Inferior parietal cortex (tissue), 1 donor: ENCODE data around the gene TRIM31.
A peak's percentile ranks its signal among the peaks of the same experiment; 100 is the strongest.

Experiments
- DNase-seq: peaks from one replicate; pipeline ENCODE4 v3.0.0-alpha.2; 2016; ENCODE audit errors: extremely low spot score

The TRIM31 gene

DNA sequence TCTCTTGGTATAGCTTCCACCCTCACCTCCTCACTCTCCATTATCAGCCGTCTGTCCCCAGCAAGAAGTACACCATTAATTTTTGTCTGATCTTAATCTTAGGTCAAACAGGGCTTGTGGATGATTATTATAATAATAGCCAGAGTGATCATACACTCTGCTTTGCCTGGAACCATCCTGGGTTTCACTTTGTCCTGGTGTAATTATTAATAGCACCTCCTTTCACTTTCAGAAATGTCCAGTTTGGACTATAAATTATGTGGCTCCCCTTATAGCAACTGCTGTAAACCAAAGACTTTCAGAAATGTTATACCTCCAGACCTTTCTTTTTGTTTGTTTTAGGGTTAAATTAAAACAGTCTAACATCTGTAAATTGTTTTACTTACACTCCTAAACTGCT, 951 bp upstream of the TRIM31 start:
- no peak for DNase-seq

DNA sequence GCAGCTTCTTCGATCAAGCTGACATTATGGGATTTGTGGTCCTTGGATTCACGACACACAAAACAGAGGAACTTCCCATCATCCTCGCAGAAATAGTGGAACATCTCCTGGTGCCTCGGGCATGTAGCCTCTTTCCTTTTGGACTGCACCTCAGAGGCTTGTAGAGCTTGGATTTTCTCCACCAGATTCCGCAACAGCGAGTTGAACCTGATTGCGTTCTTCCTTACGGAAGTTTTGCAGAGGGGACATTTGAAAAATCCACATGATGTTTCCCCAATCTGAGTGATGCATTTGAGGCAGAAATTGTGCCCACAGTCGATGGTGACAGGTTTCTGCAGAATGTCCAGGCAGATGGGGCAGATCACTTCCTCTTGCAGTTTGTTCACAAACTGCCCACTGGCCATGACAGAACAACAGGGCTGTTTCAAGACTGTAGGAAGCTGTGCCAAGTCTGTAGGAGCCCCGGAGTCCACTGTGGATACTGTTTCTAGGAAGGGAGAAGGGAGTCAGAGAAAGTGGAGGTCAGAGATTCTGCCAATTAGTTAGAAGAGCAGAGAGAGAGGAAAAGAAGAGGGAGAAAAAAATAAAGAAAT, 392 bp downstream of the TRIM31 start:
- no peak for DNase-seq

DNA sequence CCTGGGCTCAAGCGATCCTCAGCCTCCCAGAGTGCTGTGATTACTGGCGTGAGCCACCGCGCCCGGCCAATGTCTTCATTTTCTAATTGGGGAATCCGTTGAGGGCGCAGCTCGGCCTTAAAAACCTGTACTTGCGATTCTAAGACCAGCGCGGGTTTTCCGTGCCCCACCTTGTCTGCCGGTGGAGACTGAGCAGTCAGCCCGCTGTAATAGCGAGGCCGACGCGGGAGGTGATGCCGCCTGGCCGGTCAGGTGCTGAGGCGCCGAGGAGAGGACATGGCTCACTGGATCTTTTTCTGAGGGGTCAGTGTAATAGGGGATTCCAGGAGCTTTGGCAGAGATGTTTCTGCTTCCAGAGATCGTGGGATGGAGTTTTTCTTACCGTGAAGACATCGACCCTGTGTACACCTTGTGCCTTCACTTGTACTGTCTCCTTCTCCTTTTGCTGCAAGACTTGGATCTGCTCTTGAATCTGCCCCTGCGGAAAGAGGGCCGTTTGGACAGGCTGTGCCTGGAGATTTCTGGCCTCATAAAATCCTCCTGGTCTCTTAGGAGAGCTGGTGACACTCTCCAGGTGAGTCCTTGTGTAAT, 1.5 kb downstream of the TRIM31 start:
- DNase-seq, result no peak

DNA sequence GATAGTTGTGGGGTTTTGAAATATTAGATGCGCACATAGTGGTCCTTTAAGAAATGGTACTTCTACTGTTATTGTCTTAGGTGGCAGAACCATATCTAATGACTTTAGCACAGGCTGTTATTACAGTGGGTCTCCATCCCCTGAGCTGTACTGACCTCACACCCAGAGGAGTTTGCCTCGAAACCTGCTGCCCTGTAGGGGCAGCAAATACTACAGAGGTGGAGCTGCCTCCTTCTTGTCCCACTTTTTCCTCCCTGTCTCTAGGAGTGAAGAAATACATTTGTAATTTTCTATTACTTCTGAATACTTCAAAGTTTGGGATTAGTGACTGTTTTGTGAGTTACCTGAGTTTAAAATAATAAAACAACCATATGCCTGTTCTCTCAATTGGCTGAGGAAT, 8.2 kb downstream of the TRIM31 start:
- DNase-seq, result no peak

DNA sequence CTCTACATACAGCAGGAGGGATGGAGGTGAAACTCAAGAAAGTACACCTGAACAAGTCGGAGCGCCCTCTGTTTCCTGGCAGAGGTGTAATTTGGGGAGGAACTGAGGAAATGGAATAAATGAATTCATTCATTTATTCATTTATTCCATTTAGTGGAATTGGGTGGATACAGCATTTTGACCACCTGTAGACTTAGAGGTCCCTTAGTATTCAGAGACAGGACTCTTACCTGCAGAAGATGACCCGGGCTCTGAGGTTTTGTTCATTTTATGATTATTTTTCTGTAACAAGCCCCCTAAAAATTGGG, 9.1 kb downstream of the TRIM31 start:
- no peak for DNase-seq

DNA sequence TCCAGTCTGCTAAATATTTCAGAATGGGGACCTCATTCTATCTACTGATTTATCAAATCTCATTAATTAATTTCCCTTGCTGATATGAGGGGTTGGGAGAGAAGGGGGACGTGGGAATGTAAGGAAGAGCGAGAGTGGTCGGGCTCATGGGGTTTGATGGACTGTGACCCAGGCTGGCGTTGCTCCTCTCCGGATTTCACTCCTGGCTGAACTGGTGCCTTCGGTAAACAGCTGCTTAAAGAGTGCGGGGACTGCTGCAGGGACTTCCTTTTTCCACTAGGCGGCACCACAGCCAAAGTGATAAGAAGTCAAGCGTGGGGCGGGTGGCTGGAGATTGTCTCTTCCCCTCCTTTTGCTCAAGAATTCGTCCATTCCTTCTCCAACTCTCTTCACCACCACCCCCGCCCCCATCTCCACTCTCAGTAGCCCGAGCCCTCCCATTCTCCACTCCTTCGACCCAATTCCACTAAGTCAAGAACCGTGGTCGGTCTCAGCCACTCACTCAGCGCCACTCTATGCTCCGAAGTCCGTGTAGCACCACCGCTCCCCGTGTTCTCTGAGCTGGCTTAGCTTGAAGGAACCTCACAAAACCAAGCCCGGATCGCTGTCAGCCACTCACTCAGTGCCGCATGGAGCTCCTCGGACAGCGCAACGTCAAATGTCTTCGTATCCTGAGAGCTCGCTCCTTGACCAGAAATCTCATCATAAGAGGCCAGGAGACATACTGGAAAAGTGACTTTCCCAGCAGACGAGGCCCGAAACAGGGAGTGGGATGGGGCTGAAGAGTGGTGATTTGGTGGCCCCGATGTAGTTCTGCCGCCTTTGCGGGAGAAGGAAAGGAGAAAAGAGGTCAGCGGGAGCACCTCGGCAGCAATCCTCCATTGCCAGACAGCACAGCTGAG, 9.7 kb downstream of the TRIM31 start:
- DNase-seq, result peak; percentile 94

DNA sequence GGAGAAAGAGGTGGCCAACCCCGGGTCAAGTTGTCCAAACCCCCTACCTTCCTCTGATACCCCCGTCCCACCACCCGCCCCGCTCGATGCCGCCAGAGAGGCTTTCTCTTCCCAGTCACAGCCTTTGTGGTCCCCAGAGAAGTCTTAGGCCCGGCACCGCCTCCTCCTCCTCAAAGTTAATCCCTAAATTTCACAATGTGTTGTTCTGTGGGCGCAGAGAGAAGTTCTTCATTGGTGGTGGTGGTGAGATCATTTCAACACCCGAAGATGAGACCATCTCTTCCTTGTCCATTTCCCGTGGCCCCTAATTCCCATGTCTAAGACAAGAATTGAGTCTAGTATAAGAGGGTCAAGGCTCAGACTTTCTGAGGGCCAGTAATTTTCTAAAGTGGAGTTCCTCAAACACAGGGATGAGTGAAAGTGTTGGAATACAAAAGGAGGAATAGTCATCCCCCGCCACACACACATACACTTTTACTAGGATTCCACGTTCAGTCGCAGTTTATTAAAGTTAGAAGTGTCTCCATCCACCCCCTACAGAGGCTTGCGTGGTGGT, 10.4 kb downstream of the TRIM31 start:
- no peak for DNase-seq

DNA sequence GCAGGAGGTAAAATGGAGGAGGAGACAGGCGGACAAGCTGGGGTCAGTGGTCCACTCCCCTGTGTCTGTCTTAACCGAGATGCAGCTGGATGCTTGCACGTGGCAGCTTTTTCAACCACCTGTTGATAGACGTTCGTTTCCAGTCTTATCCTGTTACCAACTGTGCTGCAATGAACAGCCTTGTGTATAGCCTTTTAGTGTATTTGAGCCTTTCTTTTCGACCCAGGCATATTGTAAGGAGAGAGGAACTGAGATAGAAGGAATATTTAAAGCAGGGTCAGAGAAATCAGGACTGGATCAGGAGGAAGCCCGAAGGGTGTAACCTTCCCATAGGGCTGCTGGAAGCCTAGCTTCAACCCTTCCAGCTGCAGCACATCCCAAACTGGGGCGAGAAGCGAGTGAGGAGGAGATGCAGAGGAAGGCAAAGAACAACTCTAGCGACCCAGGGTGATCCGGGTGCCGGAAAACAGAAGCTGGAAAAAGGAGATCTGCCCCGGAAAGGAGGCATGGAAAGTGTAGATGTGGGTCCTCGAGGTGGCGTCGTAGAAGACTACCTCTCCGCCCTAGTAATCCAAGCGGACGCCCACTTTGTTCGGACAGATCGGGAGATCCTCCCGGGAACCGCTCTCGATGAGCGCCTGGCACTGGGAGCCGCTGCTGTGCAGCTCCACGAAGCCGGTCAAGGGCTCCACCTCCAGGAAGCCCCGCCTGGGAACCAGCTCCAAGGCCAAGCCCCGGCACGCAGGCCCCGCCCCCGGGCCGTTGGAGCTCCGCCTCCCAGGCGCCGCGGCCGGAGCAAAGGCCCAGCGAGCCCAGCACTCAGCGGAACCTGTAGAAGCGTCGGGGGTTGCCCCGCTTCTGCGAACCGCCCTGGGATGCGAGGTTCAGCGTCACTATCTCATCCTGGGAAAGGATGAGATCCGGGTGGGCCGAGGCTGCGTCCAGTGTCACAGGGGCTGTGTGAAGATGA, 11.2 kb downstream of the TRIM31 start:
- peak; percentile 74 for DNase-seq

DNA sequence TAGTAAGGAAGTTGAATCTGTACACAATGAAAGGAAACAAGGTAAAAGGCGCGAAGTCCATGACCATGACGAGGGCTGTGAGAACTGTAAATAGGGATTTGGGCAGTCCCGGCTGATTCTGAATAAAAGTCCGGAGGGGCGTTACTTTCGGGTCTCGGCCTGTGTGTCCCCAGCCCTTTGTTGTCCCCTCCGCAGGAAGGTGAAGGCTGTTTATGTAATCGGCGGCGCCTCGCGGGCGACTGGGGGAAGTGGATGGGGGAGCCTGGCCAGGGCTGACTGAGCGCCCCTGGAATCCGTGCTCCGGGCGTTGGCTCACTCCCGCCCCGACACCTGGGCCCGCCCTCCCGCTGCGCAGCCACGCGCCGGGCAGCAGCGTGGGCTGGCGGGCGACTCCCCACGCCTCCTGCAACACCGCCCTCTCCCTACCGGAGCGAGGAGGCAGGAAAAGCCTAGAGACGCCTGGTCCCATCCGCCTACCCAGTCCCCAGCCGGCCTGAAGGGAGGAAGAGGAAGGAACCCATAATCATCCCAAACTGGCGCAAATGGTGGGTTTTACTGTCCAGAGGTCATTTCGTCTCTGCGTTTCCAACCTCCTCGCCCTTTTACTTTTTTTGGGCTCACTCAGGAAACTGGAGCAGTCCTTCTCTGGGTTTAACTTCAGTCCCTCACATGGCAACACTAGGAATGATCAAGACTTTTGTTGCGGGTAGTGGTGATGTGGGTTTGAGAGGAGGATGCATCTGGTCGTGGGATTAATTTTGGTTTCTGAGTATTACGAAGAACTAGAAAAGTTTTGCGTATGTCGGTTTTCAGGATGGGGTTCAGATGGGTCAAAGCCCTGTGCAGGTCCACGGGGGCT, 12.1 kb downstream of the TRIM31 start:
- DNase-seq, result no peak

DNA sequence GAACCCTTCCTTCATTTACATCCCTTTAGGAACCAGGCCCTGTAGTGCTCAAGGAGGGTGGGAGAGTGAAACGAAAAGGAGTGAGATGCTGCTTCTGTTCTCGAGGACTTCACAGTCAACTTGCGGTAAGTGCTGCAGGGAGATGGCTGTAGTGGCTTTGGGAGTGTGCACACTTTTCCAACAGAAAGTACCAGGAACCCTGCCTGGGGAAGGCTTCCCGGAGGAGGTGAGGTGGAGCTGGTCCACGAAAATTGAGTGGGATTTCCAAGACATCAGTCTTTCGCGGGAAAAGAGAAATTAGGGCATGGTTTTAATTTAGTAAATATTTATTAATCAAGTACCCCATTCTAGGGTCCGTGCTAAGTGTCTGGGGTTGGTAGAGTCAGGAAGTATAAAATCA, 12.7 kb downstream of the TRIM31 start:
- DNase-seq, result no peak

DNA sequence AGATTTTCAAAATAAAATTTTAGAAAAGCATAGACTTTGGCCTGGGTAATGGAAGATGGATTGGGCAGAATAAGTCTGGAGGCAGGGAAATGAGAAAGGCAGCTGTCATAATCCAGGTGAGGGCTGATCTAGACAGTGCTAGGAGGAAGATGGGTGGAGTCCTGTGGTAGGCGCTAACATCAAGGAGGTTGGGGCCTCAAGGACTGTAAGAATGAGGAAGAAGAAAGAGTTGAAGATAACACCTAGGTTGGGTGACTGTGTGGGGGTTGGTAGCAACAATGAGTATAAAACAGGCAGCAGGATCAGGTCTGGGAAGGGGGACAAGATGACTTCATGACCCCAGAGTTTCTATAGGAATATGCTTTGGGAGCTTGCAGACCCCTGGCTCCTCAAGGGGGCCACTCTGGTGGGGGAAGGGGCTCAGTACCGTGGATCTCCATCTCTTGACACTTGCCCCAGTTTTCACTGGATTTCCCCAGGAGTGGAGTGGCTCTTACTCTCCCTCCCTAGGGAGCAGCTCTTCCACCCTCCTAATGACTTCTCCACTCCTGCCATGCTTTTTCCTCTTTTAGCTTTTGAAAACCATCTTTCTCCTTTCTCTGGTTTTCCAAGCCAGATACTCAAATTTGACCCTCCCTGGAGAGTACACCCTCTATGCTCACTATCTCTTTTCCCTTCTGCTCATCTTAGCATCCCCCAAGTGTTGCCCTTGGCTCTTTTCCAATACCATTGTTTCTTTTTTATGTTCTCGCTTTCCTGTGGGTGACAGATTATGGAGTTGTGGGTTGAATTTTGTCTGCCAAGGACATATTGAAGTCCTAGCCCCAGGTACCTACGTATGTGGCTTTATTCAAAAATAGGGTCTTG, 14.8 kb downstream of the TRIM31 start:
- no peak for DNase-seq

DNA sequence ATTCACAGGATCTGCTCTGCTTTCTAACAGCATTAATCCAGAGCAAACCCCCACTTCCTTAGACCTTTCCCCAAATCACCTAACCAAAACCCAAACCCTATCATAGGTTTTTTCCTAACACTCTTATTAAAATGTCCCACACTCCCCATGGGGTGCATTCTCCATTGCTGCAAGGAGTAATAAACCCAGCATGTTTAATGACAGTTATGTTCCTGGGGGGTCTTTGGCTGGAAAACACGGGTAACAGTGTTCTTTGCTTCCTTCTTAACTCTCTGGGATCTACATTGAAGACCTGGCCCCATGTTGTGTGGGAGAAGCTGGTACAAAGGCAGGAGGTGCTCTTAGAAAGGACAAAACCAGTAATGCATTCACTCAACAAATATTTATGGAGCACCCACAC, 16.1 kb downstream of the TRIM31 start:
- DNase-seq, result no peak

DNA sequence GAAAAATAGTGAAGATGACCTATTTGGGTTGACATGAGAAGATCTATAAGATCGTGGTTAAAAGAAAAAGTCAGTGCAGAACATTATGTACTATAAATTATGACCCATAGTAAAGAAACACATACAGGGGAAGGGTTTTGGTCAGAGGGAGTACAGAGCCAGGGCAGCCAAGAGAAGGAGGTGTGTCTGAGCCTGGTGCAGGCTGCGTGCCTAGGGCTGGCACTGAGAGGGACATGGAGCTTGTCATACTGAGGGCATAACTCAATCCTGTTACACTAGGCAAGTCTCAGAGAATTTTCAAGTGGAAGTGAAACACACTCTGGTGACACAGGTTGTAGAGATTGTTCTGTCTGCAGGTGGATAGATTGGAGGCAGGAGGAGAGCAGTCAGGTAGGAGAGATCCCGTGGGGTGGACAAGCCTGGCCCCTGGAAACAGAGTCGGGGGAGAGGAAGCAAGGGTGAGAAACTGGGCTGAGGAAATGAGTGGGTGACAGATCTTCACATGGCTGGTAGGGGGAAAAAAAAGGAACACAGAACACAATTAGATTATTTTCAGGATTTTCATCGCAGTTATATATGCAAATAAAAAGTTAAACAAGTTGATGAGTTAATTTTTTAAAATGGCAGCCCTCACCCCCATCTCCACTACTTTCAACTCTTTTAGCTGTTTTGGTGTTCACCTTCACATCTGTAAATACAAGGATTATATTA, 18.8 kb downstream of the TRIM31 start:
- DNase-seq, result no peak

DNA sequence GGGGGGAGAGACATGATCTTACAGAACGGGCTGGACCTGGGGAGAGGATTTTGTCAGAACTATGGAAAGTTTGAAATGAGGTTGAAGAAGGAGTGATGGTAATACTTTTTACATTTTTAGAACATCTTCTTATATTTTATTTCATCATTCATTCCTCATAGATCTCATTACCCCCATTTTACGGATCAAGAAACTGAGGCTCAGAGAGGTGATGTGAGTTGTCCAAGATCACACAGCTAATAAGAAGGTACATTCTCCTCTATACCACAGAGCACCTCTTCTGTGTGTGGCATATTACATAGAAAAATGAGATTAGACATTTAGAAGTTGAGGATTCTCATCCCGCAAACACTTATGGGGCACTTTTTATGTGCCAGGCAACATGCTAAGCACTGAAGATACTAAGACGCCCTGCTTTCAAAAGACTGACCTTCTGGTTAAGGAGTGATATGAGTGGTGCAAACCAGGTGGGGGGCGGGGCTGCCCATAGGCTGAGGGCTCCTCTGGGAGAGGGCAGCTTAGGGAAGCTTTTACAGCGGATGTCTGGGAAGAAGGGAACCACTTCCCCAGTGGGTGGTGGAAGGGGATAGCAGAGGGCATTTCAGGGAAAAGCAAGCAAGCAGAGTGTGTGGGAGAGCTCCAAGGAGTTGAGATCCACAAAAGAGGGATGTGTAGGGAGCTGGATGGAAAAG, 19.9 kb downstream of the TRIM31 start:
- no peak for DNase-seq

DNA sequence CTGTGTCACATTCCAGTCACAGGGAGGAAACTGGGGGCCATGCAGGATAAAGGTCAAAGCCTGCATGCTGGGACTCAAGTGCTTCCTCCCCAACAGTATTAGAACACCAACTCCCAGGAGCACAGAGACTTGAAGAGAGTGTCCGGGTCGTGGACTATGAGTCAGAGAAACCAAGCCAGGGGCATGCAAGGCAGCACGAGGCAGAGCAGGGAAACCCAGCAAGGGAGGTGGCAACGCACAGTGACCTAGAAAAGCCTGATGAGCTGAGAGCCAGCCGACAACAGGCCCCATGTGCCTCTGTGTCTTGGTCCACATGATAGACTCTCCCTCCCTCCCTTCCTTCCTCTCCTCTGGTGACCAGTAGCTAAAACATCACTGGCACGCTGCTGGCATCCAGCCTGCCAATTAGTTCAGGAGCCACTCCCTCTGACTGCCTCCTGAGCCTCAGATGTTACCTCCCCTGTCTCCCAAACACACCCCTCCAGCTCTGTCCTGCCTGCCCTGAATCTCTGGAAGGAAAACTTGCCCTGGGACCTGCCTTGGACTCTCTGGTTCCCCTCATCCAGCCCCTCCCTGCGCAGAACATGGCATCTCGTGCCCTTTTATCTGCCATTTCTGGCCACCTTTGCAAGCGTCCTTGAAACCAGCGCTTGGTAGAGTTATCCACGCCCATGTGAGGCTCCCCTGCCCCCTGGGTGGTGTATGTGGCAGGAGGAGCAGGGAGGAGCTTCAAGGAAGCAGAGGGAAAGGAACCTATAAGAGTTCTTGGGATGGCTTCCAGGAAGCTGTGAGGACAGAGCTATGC, 21.1 kb downstream of the TRIM31 start:
- DNase-seq, result no peak

DNA sequence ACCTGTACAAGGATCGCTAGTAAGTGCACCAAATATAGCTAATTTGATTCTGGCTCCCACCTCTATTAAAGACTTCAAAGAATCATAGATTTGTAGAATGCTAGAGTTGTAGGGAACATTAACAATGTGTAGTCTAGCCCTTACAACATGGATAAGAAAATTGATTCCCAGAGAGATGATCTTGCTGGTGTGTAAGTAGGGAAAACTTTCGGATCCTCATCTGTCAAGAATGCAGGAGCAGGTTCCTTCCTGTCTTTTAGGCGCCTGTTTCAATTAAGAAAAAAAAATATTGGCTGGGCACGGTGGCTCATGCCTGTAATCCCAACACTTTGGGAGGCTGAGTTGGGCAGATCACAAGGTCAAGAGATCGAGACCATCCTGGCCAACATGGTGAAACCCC, 25.0 kb downstream of the TRIM31 start:
- no peak for DNase-seq

DNA sequence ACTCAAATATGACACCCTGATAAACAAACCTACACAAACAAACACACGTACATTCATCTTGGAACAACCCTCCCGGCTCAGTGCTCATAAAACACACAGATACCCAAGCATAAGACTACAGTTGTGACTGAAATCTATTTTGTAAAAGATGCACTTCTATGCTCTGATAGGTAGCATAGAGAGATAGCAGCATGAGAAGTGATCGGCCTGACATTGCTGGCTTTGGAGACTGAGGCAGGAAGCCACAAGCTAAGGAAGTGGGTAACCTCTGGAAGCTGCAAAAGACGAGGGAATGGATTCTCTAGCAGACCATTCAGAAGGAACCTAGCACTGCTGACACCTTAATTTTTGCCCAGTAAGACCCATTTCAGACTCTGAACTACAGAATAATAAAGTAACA, 35.7 kb downstream of the TRIM31 start:
- DNase-seq, result no peak
